K562 (cell line): ENCODE measurements around the gene CXXC4.

ENCODE experiments used
- LEF1 ChIP-seq: fragments of 450-650 bp; IDR thresholded peaks from 2 replicates; pipeline ENCODE4 v1.6.1; 2016; ENCODE audit warnings: mild to moderate bottlenecking
- MEF2A ChIP-seq: IDR thresholded peaks from 2 replicates; pipeline ENCODE4 v1.6.1; 2011; ENCODE audit warnings: low read depth, mild to moderate bottlenecking, low read length, moderate library complexity; ENCODE audit not compliant: control insufficient read depth
- NELFE ChIP-seq: IDR thresholded peaks from 2 replicates; pipeline ENCODE4 v1.6.1; 2011; ENCODE audit warnings: mild to moderate bottlenecking; ENCODE audit not compliant: insufficient read depth, insufficient read length
- SP2 ChIP-seq: IDR thresholded peaks from 2 replicates; pipeline ENCODE4 v1.6.1; 2011; ENCODE audit warnings: mild to moderate bottlenecking, low read depth, low read length, moderate library complexity; ENCODE audit not compliant: poor library complexity, severe bottlenecking; ENCODE audit errors: extremely low read depth
- YY1 ChIP-seq, 3 experiments: IDR thresholded peaks; 2 replicates each; pipeline ENCODE4 v1.6.1; 2011; ENCODE audit warnings: low read length in 2 of 3, mild to moderate bottlenecking in 2 of 3, moderate library complexity in 2 of 3, borderline replicate concordance in 1 of 3, control low read depth in 1 of 3, low read depth in 1 of 3; ENCODE audit not compliant: insufficient read depth in 3 of 3, insufficient replicate concordance in 2 of 3, control insufficient read depth in 1 of 3, insufficient read length in 1 of 3; ENCODE audit errors: extremely low read depth in 1 of 3
- ZBTB17 ChIP-seq: fragments of 450-650 bp; formaldehyde crosslinking; IDR thresholded peaks from 2 replicates; pipeline ENCODE4 v1.4.0; 2020; ENCODE audit warnings: mild to moderate bottlenecking
- ZNF282 ChIP-seq: sonication (generic); formaldehyde crosslinking; IDR thresholded peaks from 2 replicates; pipeline ENCODE4 v1.8.1; 2023; ENCODE audit warnings: missing genetic modification reagents

DNA sequence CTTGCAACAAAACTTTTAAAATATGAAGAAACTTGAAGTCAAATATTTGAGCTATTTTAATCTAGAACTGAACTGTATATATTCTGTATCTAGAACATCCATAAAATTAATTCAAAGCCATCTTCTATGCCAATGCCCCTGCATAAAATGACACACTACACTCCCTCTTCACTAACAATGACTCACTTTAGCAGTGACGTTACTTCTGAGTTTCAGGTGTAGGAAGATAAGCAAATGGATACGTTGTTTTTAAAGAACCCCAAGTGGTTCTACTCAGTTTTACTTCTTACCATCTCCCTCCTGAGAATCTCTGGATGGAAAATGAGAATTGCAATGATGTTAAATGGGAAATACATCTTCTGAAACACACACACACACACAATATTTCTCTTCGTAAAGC lies 45.2 kb downstream of the CXXC4 start:
- TF ChIP-seq ZNF282 (CRISPR knock-in tag), result no peak
- TF ChIP-seq SP2, result no peak
- no peak for TF ChIP-seq MEF2A
- TF ChIP-seq NELFE, result no peak
- TF ChIP-seq LEF1, result no peak
- no peak for TF ChIP-seq ZBTB17
- no peak for TF ChIP-seq YY1 (IDR thresholded peaks at IDR 0.05; ENCODE audit: borderline replicate concordance in 1 of 3, control insufficient read depth in 1 of 3, extremely low read depth in 1 of 3, insufficient read depth in 3 of 3, insufficient read length in 1 of 3, insufficient replicate concordance in 2 of 3, low read depth in 1 of 3, low read length in 2 of 3)
